Fibroblast of the conjunctiva (primary cell): Measurements from ENCODE around the gene BCAS1.

Experiments used
- DNase-seq: peaks from one replicate; pipeline ENCODE4 v3.0.0-alpha.2; 2010; ENCODE audit warnings: low read depth

Gene BCAS1

GRCh38 chr20:53960579-53961272 is 109.7 kb downstream of the BCAS1 start:
- DNase-seq: no peak

- peak; percentile 57 for DNase-seq
Observed at GRCh38 chr20:53959911-53960578, 110.3 kb downstream of the BCAS1 start.

GRCh38 chr20:53958260-53958659 is 112.1 kb downstream of the BCAS1 start:
- no peak for DNase-seq

DNA sequence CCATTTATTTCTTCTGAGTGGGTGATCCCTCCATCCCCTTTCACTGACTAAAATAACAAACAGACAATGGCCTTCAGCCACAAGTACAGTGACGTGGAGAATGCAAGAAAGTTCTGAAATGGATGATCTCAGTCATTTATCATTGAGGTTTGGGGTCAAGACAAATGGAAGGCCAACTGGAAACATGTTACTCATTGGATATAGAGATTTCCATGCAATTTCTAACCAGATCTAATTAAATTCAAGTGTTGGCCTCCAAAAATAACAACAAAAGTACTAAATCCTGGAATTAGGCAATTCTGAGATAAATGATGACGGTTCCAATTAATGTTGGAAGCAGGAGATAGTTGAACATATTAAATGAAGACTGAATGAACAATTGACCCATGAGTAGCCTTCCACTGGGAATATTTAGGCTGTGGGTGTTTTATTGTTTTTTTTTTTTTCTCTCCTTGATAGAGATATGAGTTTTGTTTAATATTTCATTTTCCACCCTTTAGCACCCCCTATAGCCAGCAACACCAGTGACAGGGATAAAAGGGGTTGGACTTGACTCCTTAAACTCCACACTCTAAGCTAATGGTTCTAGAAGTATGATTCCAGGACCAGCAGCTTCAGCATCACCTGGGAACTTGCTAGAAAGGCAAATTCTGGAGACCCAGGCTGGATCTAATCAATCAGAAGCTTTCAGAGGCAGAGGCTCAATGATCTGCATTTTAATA is 112.8 kb downstream of the BCAS1 start:
- DNase-seq: no peak

GRCh38 chr20:53956013-53956715 is 114.2 kb downstream of the BCAS1 start:
- no peak for DNase-seq

- no peak for DNase-seq
Observed at GRCh38 chr20:53954723-53955658, 115.4 kb downstream of the BCAS1 start.

DNA sequence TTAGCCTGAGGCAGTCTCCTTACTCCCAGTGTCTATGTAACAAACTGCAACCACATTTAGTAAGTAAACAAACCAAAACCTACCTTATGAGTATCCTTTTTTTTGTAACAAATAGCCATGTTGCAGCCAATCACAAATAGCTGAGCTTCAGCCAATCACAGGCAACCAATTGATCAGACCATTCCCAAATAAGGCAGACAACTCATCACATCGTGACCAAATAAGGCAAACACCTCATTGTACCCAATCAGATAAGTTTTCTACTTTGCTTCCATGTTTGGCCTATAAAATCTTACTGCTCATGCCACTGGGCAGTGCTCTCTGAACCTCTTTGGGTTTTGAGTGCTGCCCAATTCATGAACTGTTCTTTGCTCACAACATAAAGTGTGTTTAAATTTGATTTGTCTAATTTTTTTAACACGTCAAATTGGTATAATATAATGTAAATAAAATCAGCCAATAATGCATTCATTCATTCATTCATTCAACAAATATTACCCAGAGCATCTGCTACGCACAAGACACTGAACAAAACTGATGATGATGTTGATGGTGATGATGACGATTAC is 117.8 kb downstream of the BCAS1 start:
- DNase-seq: no peak

DNA sequence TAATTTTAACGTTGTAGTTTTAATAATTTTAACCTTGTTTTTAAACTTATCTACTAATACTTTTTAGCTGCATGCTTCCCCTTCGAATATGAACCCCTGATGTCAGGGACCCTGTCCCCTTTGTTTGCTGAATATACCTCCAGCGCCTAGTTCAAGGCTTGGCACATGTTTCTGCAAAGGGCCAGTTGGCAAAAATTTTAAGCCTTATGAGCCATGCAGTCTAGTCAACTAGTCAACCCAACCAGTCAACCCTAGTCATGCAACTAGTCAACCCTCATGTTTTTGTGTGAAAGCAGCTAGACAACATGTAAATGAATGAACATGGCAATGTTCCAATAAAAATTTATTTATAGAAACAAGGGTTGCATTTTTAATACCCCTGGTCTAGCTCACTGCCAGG is 119.8 kb downstream of the BCAS1 start:
- no peak for DNase-seq

- no peak for DNase-seq
Observed at GRCh38 chr20:53950031-53950430, 120.4 kb downstream of the BCAS1 start.

GRCh38 chr20:53949319-53949839 is 121.0 kb downstream of the BCAS1 start:
- DNase-seq: no peak

GRCh38 chr20:53948383-53949318 is 121.7 kb downstream of the BCAS1 start:
- no peak for DNase-seq

- no peak for DNase-seq
Observed at GRCh38 chr20:53947501-53948195, 122.7 kb downstream of the BCAS1 start.

DNA sequence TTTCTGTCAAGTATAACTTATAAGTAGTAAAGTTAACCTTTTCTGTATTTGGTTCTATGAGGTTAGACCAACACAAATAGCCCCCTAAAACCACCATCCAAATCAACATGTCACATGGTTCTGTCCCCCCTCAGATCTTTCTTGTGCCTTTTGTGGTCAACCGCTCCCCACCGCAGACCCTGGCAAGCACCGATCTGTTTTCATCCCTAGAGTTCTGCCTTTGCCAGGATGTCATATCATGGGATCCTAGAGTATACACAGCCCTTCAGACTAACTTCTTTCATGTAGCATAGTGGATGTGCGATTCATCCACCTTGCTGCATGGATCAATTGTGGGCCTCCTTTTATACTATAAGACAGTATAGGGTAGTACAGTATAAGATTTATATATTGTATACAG is 124.3 kb downstream of the BCAS1 start:
- DNase-seq: no peak

DNA sequence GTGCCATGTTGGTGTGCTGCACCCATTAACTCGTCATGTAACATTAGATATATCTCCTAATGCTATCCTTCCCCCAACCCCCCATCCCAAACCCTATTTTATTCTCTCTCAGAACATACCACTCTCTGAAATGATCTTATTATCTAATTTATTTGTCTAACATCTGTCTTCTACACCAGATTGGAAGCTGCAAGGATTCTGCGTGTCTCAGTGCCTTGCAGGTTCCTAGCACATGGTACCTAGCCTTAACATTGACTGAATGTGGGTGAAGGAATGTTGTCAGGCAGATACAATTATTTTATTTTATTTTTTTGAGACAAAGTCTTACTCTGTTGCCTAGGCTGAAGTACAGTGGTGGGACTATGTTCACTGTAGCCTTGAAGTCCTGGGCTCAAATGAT is 124.9 kb downstream of the BCAS1 start:
- no peak for DNase-seq

DNA sequence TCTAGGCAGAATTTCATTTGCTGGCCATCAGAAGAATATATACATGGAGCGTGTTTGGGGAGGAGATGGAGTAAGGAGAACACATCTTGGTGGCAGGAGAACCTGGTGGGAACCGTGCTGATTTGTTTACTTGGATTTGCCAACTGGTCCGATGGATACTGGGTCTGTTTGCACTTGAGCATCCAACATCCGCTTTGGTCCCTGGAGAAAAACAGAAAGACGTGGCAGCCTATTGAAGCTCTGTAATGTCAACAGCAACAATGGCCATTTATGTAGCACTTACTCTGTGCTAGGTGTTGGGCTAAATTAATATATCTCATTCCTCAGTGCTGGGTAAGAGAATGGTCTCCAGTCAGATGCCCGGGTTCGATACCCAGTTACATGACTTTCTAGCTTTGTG is 125.6 kb downstream of the BCAS1 start:
- no peak for DNase-seq

DNA sequence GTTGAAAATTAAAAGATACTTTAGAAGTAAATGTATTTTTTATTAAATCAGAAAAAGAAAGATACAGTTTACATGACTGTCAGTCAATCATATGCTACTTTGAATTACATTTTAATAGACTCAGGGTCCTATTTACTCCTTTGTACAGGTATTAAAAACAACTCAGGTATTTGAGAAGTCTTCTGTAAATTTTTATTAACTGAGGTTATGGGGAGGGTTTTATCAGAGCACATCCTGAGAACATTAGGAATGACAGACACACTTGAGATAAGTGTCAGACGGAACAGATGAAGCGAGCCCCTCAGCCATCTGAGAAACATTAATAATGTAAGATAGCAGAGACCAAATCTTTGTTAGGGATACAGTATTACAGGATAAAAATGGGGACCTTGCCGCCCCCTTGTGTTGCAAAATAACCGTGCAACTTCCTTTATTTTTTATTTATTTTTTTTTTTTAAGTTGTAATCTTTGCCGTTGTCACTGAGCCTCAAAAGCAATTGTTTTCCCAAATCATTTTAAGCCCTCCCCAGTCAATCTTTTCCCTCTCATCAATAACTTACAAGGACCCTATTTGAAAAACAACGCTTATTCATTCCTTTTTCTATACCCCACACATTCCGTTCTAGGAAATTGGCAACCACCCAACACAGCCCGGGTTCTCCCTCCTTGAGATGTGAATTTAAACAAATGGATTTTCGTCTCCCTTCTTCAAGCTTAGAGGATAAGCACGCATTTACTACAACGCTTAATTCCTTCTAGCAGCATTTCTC is 126.7 kb downstream of the BCAS1 start:
- DNase-seq: no peak

GRCh38 chr20:53942973-53943372 is 127.4 kb downstream of the BCAS1 start:
- DNase-seq: no peak

- DNase-seq: no peak
Observed at GRCh38 chr20:53942472-53942816, 128.0 kb downstream of the BCAS1 start.
